Hepatocyte (in vitro differentiated cells): ENCODE results near the gene PTPRZ1. TPM values are rescaled to one million over a fixed set of nuclear protein-coding genes. Genes with fewer than 3 reads are reported as not detected.

ENCODE experiments used
- DNase-seq: peaks from one replicate; pipeline ENCODE4 v3.0.0-alpha.2; 2016; ENCODE audit warnings: low spot score
- H2AFZ ChIP-seq: fragments of 200-600 bp; sonication (generic); 2 replicates; pipeline ENCODE4 v1.6.0; 2016; ENCODE audit warnings: antibody characterized with exemption, mild to moderate bottlenecking
- H3K27ac ChIP-seq: fragments of 200-600 bp; sonication (generic); 2 replicates; pipeline ENCODE4 v1.5.1; 2016; ENCODE audit warnings: mild to moderate bottlenecking
- H3K27me3 ChIP-seq: fragments of 200-600 bp; sonication (generic); 2 replicates; pipeline ENCODE4 v1.6.1; 2016
- H3K36me3 ChIP-seq: fragments of 200-600 bp; sonication (generic); replicated peaks from 2 replicates; pipeline ENCODE4 v1.5.1; 2016; ENCODE audit warnings: low read depth; ENCODE audit not compliant: insufficient read depth
- H3K4me1 ChIP-seq: fragments of 200-600 bp; sonication (generic); 2 replicates; pipeline ENCODE4 v1.5.1; 2016; ENCODE audit warnings: mild to moderate bottlenecking, moderate library complexity; ENCODE audit not compliant: insufficient read depth
- H3K4me2 ChIP-seq: fragments of 200-600 bp; sonication (generic); 2 replicates; pipeline ENCODE4 v1.6.0; 2016
- H3K4me3 ChIP-seq: fragments of 200-600 bp; sonication (generic); 2 replicates; pipeline ENCODE4 v1.5.1; 2016; ENCODE audit warnings: mild to moderate bottlenecking
- H3K79me2 ChIP-seq: fragments of 200-600 bp; sonication (generic); 2 replicates; pipeline ENCODE4 v1.6.0; 2017; ENCODE audit warnings: mild to moderate bottlenecking
- H3K9me2 ChIP-seq: fragments of 200-600 bp; sonication (generic); replicated peaks from 2 replicates; pipeline ENCODE4 v1.6.0; 2017; ENCODE audit warnings: mild to moderate bottlenecking; ENCODE audit not compliant: insufficient read depth
- H3K9me3 ChIP-seq: fragments of 200-600 bp; sonication (generic); 2 replicates; pipeline ENCODE4 v1.5.1; 2016; ENCODE audit warnings: low read depth, mild to moderate bottlenecking
- H4K20me1 ChIP-seq: fragments of 200-600 bp; sonication (generic); 2 replicates; pipeline ENCODE4 v1.6.0; 2016; ENCODE audit warnings: mild to moderate bottlenecking; ENCODE audit not compliant: insufficient read depth, poor library complexity, severe bottlenecking
- EZH2 ChIP-seq: fragments of 200-600 bp; sonication (generic); IDR thresholded peaks from 2 replicates; pipeline ENCODE4 v1.6.1; 2016; ENCODE audit warnings: antibody characterized with exemption, mild to moderate bottlenecking, borderline replicate concordance
- EZH2phosphoT487 ChIP-seq: fragments of 200-600 bp; sonication (generic); IDR thresholded peaks from one replicate; pipeline ENCODE4 v1.6.1; 2018; ENCODE audit warnings: antibody characterized with exemption, mild to moderate bottlenecking, low read depth, moderate library complexity; ENCODE audit not compliant: unreplicated experiment, severe bottlenecking
- WGBS: methylation state at CpG from one replicate; pipeline ENCODE4 v1.1.6; 2016; ENCODE audit warnings: low lambda C conversion rate; ENCODE audit errors: missing lambda C conversion rate; 5-methylcytosine and 5-hydroxymethylcytosine counted together
- polyA plus RNA-seq: library from polyadenylated mRNA; unstranded; fragments of >200 nt; fragmentation: Nextera tagmentation; extraction: Ambion mirVana; gene quantifications from 2 replicates; pipeline ENCODE4 v1.2.1, GENCODE V29; 2016
- total RNA-seq: library from RNA; depleted of rRNA; stranded (reverse); fragments of >200 nt; gene quantifications from 2 replicates; pipeline ENCODE4 v1.2.3, GENCODE V29; 2014
- TF ChIP-seq, protein P1 (sequence below): fragments of 200-600 bp; sonication (generic); IDR thresholded peaks from 2 replicates; pipeline ENCODE4 v1.5.1; 2016; ENCODE audit warnings: antibody characterized with exemption, mild to moderate bottlenecking; ENCODE audit not compliant: poor library complexity

Gene PTPRZ1
- total and polyA plus RNA-seq, 2 experiments from 2014 or later, result 0.41 to 5.0 TPM

DNA sequence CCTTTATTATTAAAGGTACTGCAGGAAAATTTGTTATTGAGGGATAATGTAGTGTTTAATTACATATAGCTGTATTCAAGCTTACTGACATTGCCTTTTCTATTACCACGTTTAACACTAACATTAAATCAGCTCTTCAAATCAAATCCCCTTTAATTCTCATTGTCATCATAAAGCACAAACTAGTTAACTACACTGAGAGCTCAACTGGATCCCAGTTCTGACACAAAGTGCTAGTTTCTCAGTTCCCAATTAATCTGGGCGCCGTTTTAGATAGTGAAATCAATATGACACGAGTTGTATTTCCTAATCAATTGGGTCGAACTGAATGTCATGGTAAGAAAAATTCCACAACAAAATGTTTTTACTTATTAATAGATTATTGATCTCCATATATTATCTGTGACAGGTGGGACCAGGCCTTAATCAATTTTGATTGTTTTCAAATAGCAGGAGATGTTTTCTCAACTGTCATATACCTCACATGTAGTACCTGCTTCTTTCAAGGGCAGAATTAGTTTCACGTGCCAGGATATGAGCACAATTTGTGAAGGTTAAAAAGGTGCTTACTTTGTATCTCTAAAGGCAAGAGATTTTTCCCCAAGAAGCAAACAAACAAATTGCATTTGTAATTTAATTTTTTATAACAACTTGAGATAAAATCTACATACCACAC, 200.1 kb downstream of the PTPRZ1 start:
- Histone ChIP-seq H3K4me2 (no peak overlapping the region), H3K9me2 (no peaks in the 10 kb centered on the region), H4K20me1 (no peaks in the 10 kb centered on the region), H3K4me3 (no peak overlapping the region), H3K27ac (no peak overlapping the region), H3K79me2 (no peaks in the 10 kb centered on the region), H3K27me3 (no peaks in the 10 kb centered on the region), H3K4me1 (no peaks in the 10 kb centered on the region), H2AFZ (no peak overlapping the region), H3K36me3 (no peaks in the 10 kb centered on the region), H3K9me3 (no peaks in the 10 kb centered on the region)
- DNase-seq, result no peak
- TF ChIP-seq, protein P1, sequence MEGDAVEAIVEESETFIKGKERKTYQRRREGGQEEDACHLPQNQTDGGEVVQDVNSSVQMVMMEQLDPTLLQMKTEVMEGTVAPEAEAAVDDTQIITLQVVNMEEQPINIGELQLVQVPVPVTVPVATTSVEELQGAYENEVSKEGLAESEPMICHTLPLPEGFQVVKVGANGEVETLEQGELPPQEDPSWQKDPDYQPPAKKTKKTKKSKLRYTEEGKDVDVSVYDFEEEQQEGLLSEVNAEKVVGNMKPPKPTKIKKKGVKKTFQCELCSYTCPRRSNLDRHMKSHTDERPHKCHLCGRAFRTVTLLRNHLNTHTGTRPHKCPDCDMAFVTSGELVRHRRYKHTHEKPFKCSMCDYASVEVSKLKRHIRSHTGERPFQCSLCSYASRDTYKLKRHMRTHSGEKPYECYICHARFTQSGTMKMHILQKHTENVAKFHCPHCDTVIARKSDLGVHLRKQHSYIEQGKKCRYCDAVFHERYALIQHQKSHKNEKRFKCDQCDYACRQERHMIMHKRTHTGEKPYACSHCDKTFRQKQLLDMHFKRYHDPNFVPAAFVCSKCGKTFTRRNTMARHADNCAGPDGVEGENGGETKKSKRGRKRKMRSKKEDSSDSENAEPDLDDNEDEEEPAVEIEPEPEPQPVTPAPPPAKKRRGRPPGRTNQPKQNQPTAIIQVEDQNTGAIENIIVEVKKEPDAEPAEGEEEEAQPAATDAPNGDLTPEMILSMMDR, result no peak
- 88% methylated on average over 6 of the region's 6 CpGs for WGBS

GRCh38 chr7:122073635-122074034, 200.7 kb downstream of the PTPRZ1 start:
- Histone ChIP-seq H3K79me2 (no peaks in the 10 kb centered on the region), H3K4me2 (no peak overlapping the region), H4K20me1 (no peaks in the 10 kb centered on the region), H3K27me3 (no peaks in the 10 kb centered on the region), H3K4me1 (no peaks in the 10 kb centered on the region), H2AFZ (no peak overlapping the region), H3K9me3 (no peaks in the 10 kb centered on the region), H3K27ac (no peak overlapping the region), H3K4me3 (no peak overlapping the region), H3K9me2 (no peaks in the 10 kb centered on the region), H3K36me3 (no peaks in the 10 kb centered on the region)
- DNase-seq, result no peak
- WGBS, result 94% methylated on average over 3 of the region's 3 CpGs
- TF ChIP-seq, protein P1, result no peak
- TF ChIP-seq EZH2phosphoT487 (no peak), EZH2 (no peak)

DNA sequence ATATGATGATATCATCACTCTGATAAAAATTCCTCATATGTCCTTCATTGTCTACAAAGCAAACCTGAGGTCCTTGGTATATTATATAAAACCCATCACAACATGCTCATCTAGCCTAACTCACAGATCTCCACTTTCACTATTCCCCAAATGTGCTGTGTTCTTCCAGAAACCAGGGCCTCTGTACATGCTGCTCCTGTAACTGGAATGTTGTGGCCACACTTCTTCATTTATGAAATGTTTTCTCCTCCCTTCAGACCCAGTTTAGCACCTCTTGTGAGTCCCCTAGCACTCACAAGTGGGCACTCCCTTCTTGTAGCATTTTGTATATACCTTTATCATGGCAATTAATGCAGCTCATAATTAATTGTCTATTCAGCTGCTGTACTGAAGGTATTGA, 209.2 kb downstream of the PTPRZ1 start:
- Histone ChIP-seq H3K79me2 (no peaks in the 10 kb centered on the region), H3K27ac (no peak overlapping the region), H3K9me2 (no peaks in the 10 kb centered on the region), H3K9me3 (no peaks in the 10 kb centered on the region), H3K4me3 (no peak overlapping the region), H3K4me2 (no peak overlapping the region), H3K27me3 (no peaks in the 10 kb centered on the region), H3K36me3 (no peaks in the 10 kb centered on the region), H4K20me1 (no peaks in the 10 kb centered on the region), H3K4me1 (peaks cover 4% of the 10 kb centered on the region), H2AFZ (no peak overlapping the region)
- no peak for TF ChIP-seq EZH2
- TF ChIP-seq, protein P1, result no peak
- TF ChIP-seq EZH2phosphoT487, result no peak
- no peak for DNase-seq

GRCh38 chr7:122082670-122083069, 209.7 kb downstream of the PTPRZ1 start:
- Histone ChIP-seq H2AFZ (no peak overlapping the region), H3K4me2 (no peak overlapping the region), H3K79me2 (no peaks in the 10 kb centered on the region), H3K27ac (no peak overlapping the region), H3K4me1 (peaks cover 4% of the 10 kb centered on the region), H4K20me1 (no peaks in the 10 kb centered on the region), H3K9me3 (no peaks in the 10 kb centered on the region), H3K27me3 (no peaks in the 10 kb centered on the region), H3K36me3 (no peaks in the 10 kb centered on the region), H3K4me3 (no peak overlapping the region), H3K9me2 (no peaks in the 10 kb centered on the region)
- whole genome bisulfite sequencing, result 96% methylated on average over 2 of the region's 2 CpGs
- TF ChIP-seq, protein P1, result no peak
- TF ChIP-seq EZH2phosphoT487, result no peak
- DNase-seq, result no peak
